Prostate gland (tissue), 2 donors: ENCODE data around the gene NEK2. TPM values are rescaled to one million over a fixed set of nuclear protein-coding genes. Genes with fewer than 3 reads are reported as not detected.
"Not testable (repeated sequence)": the region's sequence is repeated elsewhere in the genome, so short reads cannot be mapped to it uniquely, and the experiment has no call there.

Source experiments
- DNase-seq: peaks from one replicate; pipeline ENCODE4 v3.0.0-alpha.2; 2019; ENCODE audit warnings: low spot score
- H3K27ac ChIP-seq, 2 donors: fragments of 200-600 bp; sonication (generic); 2 replicates each; pipeline ENCODE4 v1.5.1; 2017 to 2019
- H3K27me3 ChIP-seq: fragments of 200-600 bp; sonication (generic); replicated peaks from 2 replicates; pipeline ENCODE4 v1.5.1; 2019; ENCODE audit not compliant: insufficient read depth
- H3K36me3 ChIP-seq, 2 donors: fragments of 200-600 bp; sonication (generic); 1 replicate in 1 of 2; 2 replicates in 1 of 2; pipeline versions ENCODE4 v1.5.1 to v1.8.1; 2017 to 2019
- H3K4me1 ChIP-seq: fragments of 200-600 bp; sonication (generic); replicated peaks from 2 replicates; pipeline ENCODE4 v1.5.1; 2019
- H3K4me3 ChIP-seq, 2 donors: fragments of 200-600 bp; sonication (generic); 2 replicates each; pipeline ENCODE4 v1.5.1; 2017 to 2019
- H3K9me3 ChIP-seq: fragments of 200-600 bp; sonication (generic); 2 replicates; pipeline ENCODE4 v1.5.1; 2017
- POLR2A ChIP-seq: fragments of 450-650 bp; IDR thresholded peaks from one replicate; pipeline ENCODE4 v1.6.1; 2016; ENCODE audit warnings: antibody characterized with exemption, mild to moderate bottlenecking
- POLR2AphosphoS5 ChIP-seq: sonication (generic); formaldehyde crosslinking; IDR thresholded peaks from one replicate; pipeline ENCODE4 v1.6.1; 2017; ENCODE audit warnings: antibody characterized with exemption
- WGBS: methylation state at CpG from one replicate; pipeline ENCODE4 v1.1.5; 2018; 5-methylcytosine and 5-hydroxymethylcytosine counted together
- intact Hi-C: fragments of 100-400 bp; cut with DNase I; formaldehyde crosslinking; loops from one replicate; pipeline ENCODE4 v1.14.2; 2022
- total RNA-seq, 2 donors: library from RNA; depleted of rRNA; stranded (reverse); fragments of >200 nt; gene quantifications; one replicate each; pipeline ENCODE4 v1.1.0, GENCODE V29; 2016
- TF ChIP-seq, protein P1 (sequence below), 4 experiments: fragments of 200-600 bp in 2 of 4; fragments of 450-650 bp in 2 of 4; sonication (generic) in 2 of 4; IDR thresholded peaks; 1 replicate in 3 of 4; 2 replicates in 1 of 4; pipeline ENCODE4 v1.5.1; 2016 to 2019; ENCODE audit warnings: antibody characterized with exemption in 4 of 4, mild to moderate bottlenecking in 2 of 4, moderate library complexity in 2 of 4

NEK2 gene
- total RNA-seq, 2 donors from 2014 or later = 1.7 to 8.5 TPM

- no peak for DNase-seq
- 82% methylated on average over 5 of the region's 5 CpGs for WGBS
- TF ChIP-seq POLR2A (no peak), POLR2AphosphoS5 (no peak)
- TF ChIP-seq, protein P1, sequence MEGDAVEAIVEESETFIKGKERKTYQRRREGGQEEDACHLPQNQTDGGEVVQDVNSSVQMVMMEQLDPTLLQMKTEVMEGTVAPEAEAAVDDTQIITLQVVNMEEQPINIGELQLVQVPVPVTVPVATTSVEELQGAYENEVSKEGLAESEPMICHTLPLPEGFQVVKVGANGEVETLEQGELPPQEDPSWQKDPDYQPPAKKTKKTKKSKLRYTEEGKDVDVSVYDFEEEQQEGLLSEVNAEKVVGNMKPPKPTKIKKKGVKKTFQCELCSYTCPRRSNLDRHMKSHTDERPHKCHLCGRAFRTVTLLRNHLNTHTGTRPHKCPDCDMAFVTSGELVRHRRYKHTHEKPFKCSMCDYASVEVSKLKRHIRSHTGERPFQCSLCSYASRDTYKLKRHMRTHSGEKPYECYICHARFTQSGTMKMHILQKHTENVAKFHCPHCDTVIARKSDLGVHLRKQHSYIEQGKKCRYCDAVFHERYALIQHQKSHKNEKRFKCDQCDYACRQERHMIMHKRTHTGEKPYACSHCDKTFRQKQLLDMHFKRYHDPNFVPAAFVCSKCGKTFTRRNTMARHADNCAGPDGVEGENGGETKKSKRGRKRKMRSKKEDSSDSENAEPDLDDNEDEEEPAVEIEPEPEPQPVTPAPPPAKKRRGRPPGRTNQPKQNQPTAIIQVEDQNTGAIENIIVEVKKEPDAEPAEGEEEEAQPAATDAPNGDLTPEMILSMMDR (IDR thresholded peaks at IDR 0.05) = no peak
These were observed 36.7 kb downstream of the NEK2 start for GRCh38 chr1:211638689-211639101.

GRCh38 chr1:211638246-211638645 is 37.2 kb downstream of the NEK2 start:
- no peaks in the 10 kb centered on the region for H3K36me3 ChIP-seq
- peaks cover 2% of the 10 kb centered on the region for H3K4me1 ChIP-seq
- TF ChIP-seq, protein P1 (IDR thresholded peaks at IDR 0.05) = no peak
- no peak for TF ChIP-seq POLR2A
- no peak for TF ChIP-seq POLR2AphosphoS5
- intact Hi-C loops = no loop called here
- WGBS = 70% methylated on average over 5 of the region's 5 CpGs
- no peaks in the 10 kb centered on the region for H3K9me3 ChIP-seq
- no peak overlapping the region for H3K4me3 ChIP-seq
- H3K27ac ChIP-seq = no peak overlapping the region
- no peaks in the 10 kb centered on the region for H3K27me3 ChIP-seq
- DNase-seq = no peak

More at GRCh38 chr1:211638689-211639101, 36.7 kb downstream of the NEK2 start:
- Histone ChIP-seq H3K27ac (no peak overlapping the region), H3K9me3 (no peaks in the 10 kb centered on the region), H3K4me3 (no peak overlapping the region), H3K4me1 (no peaks in the 10 kb centered on the region), H3K27me3 (no peaks in the 10 kb centered on the region), H3K36me3 (no peaks in the 10 kb centered on the region)
- intact Hi-C loops = no loop called here

- DNase-seq = no peak
These were observed 38.4 kb downstream of the NEK2 start for GRCh38 chr1:211637066-211637465.

GRCh38 chr1:211636575-211637029 is 38.8 kb downstream of the NEK2 start:
- H3K27ac ChIP-seq, intact Hi-C loops, H3K4me3 ChIP-seq, H3K36me3 ChIP-seq, H3K27me3 ChIP-seq, H3K9me3 ChIP-seq, DNase-seq: not testable (repeated sequence)
- H3K4me1 ChIP-seq = peaks cover 13% of the 10 kb centered on the region
- 72% methylated on average over 8 of the region's 9 CpGs for WGBS

More at GRCh38 chr1:211637066-211637465, 38.4 kb downstream of the NEK2 start:
- H3K4me1 ChIP-seq = peaks cover 11% of the 10 kb centered on the region
- 74% methylated on average over 3 of the region's 3 CpGs for WGBS
- no peaks in the 10 kb centered on the region for H3K27me3 ChIP-seq
- H3K27ac ChIP-seq = no peak overlapping the region
- no peak for TF ChIP-seq POLR2A
- TF ChIP-seq, protein P1 (IDR thresholded peaks at IDR 0.05) = no peak
- no peak for TF ChIP-seq POLR2AphosphoS5
- H3K36me3 ChIP-seq = no peaks in the 10 kb centered on the region
- no peak overlapping the region for H3K4me3 ChIP-seq
- intact Hi-C loops = no loop called here
- no peaks in the 10 kb centered on the region for H3K9me3 ChIP-seq

DNA sequence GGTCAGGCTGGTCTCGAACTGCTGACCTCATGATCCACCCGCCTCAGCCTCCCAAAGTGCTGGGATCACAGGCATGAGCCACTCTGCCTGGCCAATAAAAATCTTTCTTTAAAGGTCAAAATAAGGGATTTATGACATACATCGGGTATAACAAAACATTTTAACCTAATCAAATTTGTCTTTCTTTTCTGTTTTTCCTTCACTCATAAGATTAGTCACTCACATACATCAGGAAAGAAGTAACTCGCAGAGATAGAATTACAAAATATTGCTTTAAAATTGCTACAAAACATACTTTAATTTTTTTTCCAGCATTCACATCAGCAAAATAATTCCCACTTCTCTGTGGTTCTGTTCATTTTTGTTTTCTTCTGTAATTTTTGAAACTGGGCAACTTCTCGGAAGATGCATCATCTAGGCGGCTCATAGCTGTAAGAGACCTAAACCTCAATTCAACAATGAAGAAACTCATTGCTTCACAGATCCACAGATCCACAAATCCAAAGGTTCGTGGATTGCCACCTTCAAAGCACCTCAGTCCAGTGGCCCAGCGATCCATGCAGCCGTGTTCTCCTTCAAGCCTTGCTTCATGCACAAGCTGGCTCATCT is 39.7 kb downstream of the NEK2 start:
- H3K36me3 ChIP-seq = no peaks in the 10 kb centered on the region
- TF ChIP-seq POLR2A (no peak), POLR2AphosphoS5 (no peak)
- TF ChIP-seq, protein P1 (IDR thresholded peaks at IDR 0.05) = no peak
- H3K9me3 ChIP-seq = no peaks in the 10 kb centered on the region
- H3K27me3 ChIP-seq = no peaks in the 10 kb centered on the region
- H3K27ac ChIP-seq = no peak overlapping the region
- intact Hi-C loops = no loop called here
- peaks cover 13% of the 10 kb centered on the region for H3K4me1 ChIP-seq
- no peak overlapping the region for H3K4me3 ChIP-seq
- DNase-seq = no peak
- WGBS = 82% methylated on average over 9 of the region's 9 CpGs
